HG03432 (cell line): ENCODE data around the gene SYNGR1.

Source experiments
- ATAC-seq: cut with Tn5 transposase; IDR thresholded peaks from one replicate; pipeline ENCODE4 v1.9.1; 2021; ENCODE audit warnings: mild to moderate bottlenecking, moderate library complexity; ENCODE audit not compliant: unreplicated experiment

The SYNGR1 gene, protein sequence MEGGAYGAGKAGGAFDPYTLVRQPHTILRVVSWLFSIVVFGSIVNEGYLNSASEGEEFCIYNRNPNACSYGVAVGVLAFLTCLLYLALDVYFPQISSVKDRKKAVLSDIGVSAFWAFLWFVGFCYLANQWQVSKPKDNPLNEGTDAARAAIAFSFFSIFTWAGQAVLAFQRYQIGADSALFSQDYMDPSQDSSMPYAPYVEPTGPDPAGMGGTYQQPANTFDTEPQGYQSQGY

DNA sequence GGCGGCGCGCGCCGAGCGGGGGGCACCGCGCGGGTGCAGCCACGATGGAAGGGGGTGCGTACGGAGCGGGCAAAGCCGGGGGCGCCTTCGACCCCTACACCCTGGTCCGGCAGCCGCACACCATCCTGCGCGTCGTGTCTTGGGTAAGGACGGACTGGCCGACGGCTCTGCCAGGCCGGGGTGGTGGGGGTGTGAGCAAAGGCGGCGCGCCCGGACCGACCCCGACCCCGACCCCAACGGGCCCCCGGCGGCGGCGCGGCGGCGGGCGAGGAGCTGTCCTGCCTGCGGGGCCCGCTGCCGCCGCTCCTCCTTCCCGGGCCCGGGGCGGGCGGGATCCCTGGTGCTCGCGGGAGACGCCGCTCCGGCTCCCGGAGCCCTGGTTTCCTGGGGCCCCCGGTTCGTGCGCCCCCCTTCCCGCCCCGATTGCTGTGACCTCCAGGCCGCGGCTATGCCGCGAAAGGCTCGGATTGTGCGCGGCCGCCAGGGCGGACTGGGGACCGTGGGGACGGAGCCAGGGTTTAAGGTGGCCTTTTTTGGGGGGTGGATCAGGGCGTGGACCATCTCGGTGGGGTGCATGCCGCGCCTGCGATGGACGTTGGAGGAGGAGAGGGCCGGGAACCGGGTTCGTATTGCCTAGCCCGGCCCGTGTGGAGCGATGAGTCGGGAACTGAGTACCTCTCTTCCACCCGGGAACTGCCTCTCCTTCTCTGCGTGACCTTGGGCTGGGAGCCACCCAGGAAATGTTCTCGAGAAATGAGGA lies at the start of gene SYNGR1:
Gene SYNGR1 (plus strand): TSS at position 25 of the 760 bp plus-strand sequence. CDS start 20 bp downstream, at position 45.
- ATAC-seq: peak; percentile 4

DNA sequence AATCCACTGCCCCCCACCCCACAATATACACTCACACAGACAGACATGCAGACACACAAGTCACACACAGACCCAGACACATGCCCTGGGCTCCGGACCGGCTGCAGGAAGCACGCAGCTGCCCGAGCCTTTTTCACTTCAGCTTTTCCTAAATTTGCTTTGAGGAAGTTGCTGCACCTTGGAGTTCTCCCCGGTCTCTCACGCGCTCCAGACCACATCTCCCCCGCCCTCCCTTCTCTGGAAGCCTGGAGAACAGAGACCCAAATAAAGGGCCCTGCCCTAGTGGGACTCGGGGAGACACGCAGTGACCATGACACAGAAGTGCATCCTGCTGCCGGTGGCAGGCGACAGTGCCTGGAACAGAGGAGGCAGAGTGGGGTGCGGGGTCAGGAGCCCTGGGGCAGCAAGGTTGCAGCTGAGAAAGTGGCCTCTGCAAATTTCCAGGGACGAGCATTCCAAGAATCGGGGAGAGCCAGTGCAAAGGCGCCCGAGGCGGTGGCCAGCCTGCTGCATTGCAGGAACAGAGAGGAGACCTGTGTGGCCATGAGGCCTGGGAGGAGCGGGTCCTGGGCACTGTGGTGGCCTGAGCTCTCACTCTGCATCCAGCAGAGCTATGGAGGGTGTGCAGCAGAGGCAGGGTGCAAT lies 49.5 kb upstream of the SYNGR1 start:
- no peak for ATAC-seq

DNA sequence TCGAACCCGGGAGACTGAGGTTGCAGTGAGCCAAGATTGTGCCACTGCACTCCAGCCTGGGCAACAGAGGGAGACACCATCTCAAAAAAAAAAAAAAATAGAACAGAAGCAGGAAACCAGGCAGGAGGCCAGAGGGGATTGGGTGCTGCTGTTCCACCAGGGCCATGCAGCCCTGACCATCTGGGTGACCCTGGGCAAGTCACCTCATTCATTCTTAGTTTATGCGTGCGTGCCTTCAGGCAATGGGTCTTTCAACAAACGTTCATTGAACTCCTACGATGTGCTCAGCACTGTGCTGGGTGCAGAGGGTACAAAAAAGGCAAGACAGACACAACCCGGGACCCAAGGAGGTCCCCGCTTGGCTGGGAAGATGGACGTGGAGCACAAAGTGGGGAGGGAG lies 48.7 kb upstream of the SYNGR1 start:
- no peak for ATAC-seq

DNA sequence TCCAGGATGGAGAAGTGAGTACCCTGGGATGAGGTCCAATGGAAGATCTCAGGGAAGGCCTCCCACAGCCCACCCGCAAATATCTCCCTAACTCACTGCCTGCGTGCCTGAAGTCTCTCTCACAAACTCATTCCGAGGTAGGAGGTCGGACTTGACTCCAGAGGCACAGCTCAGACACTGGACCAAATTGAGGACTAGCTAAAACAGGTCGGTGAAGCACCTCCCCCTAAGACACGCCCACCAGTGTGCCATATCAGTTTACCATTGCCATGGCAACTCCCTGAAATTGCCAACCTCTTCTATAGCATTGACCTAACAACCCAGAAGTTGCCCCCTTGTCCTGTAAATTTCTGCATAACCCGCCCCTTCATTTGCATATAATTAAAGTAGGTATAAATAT lies 47.9 kb upstream of the SYNGR1 start:
- ATAC-seq: no peak

DNA sequence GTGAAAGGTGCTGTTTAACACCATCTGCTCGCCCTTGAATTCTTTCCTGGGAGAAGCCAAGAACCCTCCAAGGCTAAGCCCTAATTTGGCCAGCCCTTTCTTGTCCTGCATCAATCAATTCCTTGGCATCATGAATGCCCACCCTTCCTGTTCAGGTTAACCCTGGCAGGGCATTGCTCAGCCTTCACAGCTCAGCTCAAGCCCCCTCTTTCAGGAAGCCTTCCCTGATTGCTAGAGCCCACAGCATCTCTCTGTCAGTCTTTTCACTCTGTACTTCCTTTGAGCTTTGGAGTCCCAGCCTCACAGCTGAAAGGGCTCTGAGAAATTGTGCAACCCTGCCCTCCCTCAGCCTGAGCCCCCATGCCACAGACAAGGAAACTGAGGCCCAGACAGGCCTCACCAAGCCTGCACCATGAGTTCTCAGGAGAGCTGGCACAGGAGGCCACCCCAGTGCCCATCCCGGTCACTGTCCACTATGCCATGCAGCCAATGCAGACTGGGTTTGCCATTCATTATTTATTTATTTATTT lies 47.3 kb upstream of the SYNGR1 start:
- ATAC-seq: no peak

DNA sequence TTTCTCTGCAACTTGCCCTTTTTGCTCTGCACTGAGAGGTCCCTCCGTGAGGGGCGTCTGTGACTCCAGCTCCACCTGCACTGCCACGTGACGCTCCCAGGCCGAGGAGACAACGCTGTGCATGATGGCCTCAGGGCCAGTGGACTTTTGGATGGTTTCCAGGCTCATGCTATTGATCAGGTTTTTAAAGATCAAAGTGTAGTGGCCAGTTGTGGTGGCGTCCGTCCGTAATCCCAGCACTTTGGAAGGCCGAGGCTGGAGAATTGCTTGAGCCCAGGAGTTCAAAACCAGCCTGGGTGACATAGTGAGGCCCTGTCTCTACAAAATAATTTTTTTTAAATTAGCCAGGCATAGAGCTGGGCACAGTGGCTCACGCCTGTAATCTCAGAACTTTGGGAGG lies 46.4 kb upstream of the SYNGR1 start:
- ATAC-seq: no peak

DNA sequence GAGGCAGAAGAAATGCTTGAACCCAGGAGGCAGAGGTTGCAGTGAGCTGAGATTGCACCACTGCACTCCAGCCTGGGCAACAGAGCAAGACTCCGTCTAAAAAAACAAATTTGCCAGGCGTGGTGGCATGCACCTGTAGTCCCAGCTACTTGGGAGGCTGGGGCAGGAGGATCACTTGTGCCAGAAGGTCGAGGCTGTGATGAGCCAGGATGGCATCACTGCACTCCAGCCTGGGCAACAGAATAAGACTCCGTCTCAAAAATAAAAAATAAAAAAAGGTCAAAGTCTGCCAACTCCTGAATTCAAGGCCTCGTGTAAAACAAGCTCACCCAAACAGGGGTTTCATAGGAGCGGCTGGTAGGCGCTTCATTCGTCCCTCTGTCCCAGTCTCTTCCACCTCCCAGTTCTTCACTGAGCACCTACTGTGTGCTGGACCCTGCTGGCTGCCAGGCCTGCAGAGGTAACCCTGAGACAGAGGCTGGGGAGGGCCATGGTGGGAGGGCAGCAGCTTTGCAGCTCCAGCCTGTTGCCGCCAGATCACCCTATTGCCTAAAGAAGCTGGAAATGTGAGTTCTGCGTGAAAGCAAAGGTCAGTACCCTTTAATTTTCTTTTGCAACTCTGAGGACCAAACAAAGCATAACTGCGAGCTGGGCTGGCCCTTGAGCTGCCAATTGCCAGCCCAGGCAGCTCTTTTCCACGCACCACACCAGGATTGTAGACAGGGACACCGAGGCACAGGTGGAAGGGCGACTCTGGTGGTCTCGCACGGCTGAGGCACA lies 45.7 kb upstream of the SYNGR1 start:
- ATAC-seq: no peak

DNA sequence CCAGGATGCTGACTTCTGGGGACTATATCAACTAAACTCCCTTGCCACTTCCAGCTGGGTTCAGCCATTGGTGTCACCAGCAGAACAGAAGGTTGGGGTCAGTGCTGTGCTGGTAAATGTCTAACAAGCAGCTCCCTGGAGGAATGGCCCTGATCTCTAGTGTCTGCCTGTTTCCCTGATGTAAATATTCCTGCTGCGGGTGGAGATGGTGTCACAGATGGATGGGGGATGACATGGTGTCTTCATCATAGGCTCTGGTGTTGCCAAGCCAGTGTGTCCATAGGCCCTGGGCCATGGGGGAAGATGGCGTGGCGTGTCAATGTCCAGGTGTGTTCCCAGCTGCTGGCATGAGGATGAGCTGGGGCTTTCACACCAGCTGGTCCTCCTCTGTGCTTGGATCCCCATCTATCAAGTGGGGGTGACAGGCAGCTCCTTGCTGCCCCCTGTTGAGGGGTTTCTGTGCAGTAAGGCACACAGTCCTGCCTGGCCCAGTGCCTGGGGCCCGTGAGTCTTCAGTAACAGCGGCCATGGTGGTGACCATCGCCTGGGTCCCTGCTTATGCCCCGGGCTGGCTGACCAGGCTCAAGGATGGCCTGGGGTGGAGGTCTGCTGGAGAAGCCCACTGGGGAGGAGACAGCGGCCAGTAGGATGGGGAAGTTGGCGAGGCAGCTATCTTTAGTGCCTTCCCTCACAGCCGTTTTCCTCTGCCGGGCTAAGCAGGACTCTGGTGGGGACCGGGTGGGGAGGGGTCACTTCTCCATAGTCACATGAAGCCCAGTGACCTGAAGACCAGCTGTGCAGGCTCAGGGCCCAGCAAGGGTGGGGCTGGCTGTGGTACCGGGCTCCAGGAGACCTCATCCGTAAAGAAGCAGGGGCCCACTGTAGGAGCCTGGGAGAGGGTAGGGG lies 43.1 kb upstream of the SYNGR1 start:
- ATAC-seq: no peak

DNA sequence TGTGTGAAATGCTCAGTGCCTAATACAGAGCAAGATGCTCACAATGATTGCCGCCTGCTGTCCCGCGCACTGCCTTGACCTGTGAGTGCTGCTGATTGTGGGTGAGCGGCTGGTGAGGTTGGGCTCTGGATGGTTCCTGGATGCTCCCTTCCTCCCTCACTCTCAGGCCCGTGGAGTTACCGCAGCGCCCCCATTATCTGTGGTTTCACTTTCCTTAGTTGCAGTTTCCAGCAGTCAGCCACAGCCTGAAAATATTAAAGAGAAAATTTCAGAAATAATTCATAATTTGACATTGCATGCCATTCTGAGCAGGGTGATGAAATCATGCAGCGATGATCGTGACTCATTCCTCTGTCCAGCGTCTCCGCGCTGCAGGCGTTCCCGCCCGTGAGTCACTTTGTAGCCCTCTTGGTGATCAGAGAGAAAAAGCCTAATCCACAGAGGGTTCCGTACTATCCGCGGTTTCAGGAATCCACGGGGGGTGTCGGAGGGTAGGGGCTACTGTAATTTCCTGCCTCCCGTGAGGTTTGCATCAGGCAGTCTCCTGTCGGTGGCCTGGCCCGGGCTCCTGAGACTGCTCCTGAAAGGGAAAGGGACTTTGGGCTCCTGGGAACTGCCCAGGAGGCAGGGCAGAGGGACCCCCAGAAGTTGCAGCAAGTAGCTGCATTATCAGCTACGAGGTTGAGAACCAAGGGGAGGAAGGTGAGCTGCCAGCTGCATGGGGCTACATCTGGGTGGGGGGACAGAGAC lies 41.0 kb upstream of the SYNGR1 start:
- ATAC-seq: no peak

DNA sequence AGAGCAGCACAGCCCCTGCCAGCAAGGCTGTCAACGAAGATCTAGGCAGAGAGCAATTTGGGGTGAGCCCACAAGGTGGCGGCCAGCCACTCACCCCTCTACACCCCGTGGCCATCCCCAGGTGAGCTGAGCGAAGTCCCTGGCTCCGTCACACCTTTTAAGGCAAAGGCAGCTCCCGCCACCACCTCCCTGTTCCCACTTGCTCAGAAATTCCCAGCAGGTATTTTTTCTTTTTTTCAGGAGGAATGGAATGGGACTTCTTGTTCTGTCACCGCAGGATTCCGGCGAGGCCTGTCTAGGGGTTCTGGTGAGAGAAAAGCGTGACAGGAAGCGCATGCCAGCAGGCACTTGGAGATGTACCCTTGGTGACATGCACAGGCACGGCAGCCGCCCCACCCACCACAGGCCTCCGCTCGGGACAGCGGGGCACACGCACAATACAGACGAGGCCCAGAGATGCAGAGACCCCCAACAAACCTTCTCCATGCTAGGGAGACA lies 40.4 kb upstream of the SYNGR1 start:
- no peak for ATAC-seq

DNA sequence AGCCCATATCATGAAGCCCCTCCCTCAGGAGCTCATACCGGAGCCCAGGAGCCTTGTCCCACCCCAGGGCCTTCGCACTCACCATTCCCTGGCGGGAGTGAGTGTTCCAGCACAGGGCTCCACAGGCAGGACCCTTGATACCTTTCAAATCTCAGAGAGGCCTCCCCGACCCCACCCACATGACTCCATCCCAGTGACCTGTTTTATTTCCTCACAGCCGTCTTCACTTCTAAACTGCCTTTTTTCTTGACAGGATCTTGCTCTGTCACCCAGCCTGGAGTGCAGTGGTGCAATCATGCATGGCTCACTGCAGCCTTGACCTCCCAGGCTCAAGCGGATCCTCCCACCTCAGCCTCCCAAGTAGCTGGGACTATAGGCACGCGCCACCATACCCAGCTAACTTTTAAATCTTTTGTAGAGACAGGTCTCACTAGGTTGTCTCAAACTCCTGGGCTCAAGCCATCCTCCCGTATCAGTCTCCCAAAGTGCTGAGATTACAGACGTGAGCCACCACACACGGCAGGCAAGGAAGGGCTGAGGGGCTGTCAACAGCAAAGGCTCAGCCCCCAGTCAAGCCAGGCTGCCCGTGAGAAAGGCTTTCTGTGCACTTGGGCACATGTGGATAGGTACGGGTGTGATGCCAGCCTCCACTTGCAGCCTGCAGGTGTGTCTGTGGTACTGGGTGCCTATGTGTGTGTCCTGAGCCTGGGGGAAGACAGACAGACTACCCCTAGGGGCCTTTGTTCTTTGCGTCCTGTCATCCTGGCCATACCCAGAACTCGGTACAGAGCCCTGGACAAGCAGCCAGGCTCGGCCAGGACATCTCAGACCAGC lies 39.7 kb upstream of the SYNGR1 start:
- ATAC-seq: no peak

DNA sequence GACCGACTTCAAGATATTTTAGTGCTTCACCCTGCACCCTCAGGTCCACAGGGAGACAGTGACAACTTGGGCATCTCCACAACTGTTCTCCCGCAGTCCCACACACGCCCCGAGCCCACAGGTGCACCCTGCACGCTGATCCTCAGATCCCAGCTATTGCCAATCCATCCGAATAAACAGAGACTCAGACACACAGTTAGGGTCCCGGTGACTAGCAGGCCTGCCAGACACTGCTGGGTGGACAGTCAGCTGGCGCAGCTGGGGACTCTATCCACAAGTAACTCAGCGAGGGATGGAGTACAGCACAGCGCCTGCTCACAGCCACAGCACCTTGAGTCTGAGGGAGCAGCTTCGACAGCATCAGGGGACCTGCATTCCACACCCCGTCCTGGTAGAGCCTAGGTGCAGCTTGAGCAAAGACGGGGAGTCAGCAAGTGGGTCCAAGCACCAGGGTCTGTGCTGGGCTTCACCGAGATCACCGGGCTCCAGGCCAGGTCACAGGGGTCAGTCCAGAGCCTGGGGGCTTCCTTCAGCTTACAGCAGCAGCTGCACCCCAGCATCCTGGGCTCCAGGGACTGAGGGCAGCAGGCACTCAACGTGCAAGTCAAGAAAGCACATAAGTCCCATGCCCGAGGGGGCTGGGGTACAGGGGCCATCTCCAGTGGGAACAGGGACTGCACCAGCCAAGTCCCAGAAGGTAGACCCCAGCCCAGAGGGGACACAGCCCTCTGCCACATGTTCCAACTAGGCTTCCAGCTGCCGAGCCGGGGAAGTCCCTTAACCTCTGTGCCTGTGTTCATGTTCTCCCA lies 38.0 kb upstream of the SYNGR1 start:
- ATAC-seq: no peak

DNA sequence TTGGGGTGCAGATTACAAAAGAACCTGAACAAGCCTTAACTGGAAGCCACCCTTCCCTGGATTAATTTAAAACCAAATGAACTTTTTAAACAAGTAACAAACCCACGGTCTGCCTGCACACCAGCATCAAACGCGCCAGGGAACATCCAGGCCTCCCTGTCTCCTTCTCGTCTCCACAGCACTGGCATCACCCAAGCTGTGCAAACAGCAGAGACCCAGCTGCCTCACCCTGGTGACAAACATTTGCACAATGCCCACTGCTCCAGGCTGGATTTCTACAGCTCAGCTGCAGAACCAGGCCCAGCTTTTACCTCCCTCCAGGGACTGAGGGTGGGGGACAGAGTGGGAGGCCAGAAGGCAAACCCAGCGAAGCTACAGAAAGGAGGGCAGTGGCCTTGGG lies 37.4 kb upstream of the SYNGR1 start:
- no peak for ATAC-seq

DNA sequence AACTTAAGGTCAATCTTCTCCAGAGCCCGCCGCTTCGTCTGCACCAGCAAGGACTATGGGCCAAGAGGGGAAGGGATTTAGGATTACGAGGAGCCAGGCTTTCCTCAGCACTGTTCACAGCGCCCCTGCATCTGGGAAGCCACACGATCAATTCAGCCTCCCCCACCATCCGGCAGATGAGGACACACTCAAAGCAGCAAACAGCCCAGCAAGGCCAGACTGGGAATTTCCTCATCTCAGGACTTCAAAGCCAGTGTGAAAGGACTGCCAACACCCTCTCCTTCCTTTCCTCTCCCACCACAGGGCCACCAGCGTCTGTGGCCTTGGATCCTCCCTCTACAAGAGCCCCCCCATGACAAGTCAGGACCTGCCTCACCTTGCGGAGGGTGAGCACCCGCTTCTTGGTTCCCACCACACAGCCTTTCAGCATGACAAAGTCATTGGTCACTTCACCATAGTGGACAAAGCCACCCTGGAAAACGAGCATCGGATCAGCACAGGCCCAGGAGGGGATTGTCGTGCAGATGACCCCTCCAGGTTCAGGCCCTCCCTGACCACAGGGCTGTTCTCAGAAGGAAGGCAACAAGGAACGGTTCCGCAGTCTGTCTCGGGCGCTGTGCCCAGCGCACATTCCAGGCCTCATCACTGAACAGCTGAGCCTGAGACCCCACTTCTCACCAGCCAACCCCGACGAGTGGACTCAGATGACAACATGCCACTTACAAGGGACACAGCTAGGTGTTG lies 36.4 kb upstream of the SYNGR1 start:
- no peak for ATAC-seq

DNA sequence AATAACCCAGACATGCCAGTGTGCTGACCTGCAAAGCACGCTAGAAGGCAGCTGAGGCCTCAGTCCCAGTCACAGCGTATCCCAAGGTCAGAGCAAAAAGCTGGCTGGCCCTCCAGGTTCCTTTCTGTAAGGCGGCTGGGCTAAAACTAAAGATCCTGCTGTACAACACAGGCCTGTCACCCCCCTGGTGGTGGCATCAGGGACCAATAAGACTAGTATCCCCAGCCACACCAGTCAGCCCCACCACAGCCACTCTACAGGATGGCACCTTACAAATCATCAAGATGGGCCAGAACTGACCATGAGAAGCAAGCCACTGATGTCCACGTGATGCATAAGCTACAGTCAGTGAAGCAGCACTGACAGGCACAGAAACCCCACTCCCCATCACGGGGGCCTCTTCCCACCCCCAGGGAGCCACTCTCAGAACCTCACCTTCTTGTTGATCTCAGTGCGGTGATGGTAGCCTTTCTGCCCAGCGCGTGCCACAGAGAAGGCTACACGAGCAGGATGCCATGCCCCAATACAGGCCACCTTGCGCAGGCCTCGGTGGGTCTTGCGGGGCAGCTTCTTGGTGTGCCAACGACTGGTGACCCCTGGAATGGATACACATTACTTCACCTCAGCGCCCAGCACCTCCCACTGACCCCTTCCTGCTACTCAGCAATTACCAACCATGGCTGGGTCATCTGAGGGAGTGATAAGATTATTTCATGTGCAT lies 35.4 kb upstream of the SYNGR1 start:
- ATAC-seq: no peak

DNA sequence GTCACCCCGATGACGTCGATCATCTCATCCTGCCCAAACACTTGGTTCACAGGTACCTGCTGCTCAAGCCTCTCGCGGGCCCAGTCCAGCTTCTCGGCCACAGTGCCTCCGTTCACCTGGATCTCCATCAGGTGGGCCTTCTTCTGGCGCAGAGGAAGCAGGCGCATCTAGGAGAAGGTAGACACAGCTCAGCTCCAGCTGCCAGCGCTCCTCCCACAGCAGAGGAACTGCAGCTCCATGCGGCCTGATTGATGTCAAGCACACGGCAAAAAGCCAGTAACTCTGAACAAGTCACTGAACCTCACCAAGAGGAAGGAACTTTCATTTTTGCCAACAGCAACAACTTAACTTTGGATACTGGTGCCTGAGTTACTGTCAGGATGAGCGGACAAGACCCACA lies 34.4 kb upstream of the SYNGR1 start:
- ATAC-seq: no peak
